ENCODE data around the gene STEAP1B.
A peak's percentile ranks its signal among the peaks of the same experiment; 100 is the strongest.

The STEAP1B gene

DNA sequence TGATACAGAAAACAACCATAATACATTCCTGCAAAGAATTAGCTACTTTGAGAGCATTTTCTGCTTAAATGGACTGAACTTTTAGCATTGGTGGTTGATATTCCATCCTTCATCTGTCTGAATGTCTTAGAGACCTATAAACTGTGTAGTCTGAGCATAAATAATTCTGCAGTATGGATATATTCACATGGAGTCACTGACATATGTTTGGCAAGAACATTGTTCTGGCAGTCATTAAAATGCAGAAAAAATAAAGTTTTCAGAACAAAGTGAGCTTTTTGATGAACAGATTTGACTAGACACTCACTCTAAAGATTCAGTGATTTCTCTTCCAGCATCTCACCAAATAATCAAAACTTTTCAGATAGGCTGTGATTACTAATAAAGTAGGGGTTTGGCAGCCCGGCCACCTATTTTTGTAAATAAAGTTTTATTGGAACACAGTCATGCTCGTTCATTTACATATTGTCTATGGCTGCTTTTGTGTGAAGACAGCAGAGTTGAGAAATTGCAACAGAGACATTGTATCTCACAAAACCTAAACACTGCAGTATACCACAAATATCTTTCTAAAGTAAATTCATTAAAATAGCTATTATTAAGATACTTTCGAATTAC lies 98.9 kb downstream of the STEAP1B start:
- no peak for DNase-seq (ENCODE audit: low read depth in 2 of 2)

DNA sequence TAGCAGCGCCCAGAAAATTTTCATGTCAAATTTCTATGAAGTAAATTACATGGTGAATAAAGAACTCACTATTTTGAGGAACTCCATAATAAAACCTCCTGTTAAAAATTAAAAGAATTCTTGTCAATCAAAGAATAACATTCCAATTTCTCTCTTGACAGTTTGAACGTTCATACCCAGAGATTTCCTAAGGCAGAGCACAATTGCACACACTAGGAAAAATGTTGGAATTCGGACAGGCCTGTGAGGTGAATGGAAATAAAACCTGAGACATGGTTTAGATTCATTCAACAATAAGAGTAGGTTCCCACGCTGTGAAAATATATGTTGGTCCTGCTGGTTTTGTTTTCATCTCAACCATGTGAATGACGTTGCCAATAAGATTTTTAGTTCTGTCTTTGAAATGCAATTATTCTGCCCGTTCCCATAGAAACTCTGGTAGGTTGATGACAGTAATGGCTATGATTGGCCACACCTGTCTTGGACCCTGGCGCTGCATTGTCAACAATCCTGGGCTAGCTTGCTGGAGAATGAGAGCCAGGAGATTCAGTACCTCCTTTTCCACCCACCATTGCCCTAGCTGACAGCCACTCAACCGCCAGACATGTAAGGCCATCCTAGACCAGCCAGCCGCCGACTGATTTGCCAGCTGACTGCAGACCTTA lies 99.7 kb downstream of the STEAP1B start:
- no peak for DNase-seq (ENCODE audit: low read depth in 2 of 2)

DNA sequence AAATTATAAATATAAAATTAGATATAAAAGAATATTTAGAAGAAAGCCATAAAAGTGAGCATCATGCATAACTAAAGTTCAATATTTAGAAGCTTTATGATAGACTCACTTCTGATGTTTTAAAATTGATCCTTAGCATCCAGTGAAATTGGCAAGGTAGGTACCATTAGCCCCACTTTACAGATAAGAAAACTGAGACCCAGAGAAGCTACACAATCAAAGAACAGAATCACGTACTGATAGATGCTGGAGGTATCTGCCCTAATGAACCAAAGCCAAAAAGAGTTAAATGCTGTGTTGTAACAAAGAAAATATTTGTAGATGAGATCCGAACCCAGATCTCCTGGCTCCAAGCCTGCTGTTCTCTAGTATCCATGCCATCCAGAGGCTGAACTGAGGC lies 100.4 kb downstream of the STEAP1B start:
- DNase-seq (ENCODE audit: low read depth in 2 of 2) = no peak

DNA sequence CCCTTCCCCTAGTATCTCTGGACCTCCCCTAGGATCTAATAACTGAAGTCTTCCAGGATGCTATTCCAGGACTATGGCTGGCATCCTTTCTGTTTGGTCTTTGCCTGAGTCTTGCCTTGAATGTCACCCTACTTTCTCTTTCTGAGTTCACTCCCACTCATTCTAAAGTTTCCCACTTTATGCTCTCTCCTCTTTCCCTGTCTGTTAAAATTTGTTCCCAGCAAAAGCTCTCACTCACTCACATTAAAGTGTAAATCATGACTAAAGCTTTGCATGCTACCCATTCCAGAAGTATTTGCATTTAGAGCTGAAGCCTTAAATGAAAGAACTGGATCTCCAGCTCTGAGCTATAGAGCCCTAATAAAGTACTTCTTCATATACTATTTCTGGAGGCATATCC lies 100.9 kb downstream of the STEAP1B start:
- no peak for DNase-seq (ENCODE audit: low read depth in 2 of 2)

DNA sequence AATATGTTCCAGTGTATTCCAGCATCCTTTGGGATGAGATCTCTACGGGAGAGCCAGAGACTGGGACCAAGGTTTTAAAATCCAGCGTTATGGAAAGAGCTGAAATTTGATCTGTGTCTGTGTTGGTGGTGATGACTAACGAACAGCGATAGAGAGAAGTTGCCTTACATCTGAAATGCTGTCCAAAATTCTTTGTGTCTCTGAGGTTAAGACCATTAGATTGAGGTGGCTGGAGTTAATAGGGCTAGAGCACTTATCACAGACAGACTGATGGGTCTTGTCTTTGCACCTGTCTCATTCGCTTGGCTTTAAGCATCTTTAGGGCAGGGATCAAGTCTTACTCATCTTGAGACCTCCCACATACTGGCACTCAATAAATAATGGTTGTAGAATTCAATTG lies 102.0 kb downstream of the STEAP1B start:
- no peak for DNase-seq (ENCODE audit: low read depth in 2 of 2)

DNA sequence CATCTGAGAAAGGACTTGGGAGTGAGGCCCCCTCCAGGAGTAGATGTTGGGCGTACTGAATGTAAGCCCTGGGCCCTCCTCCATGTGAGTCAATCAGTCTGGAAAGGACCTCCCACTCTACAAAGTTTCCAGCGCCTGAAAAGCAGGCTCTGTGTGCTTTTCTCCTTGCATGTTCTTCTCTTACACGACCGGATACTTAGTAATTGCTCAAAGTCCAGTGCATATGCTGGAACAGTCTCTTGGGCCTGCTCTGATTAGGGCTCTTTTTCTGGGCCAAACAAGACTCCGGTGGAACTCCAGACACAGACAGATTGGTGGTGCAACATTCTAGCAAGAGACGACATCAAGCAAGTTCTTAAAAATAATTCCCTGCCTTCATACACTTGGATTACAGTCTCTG lies 104.8 kb downstream of the STEAP1B start:
- no peak for DNase-seq (ENCODE audit: low read depth in 2 of 2)

DNA sequence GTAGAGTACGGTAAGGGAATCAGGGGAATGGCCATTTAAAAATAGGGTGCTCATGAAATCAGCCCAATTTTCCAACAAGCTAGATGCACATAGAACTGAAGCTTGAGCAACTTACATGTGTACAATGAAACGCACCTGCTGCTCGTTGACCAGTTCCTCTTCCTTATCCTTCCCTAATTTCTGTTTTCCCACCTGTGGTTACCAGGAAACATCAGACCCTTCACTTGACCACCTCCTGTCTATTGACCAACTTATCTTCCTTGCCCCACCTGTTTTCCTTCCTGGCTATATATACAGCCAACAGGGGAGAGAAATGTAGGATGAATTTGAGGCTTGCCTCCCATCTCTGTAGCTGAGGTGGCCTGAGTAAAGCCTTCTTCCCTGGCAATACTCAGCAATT lies 105.2 kb downstream of the STEAP1B start:
- DNase-seq (ENCODE audit: low read depth in 2 of 2) = no peak

DNA sequence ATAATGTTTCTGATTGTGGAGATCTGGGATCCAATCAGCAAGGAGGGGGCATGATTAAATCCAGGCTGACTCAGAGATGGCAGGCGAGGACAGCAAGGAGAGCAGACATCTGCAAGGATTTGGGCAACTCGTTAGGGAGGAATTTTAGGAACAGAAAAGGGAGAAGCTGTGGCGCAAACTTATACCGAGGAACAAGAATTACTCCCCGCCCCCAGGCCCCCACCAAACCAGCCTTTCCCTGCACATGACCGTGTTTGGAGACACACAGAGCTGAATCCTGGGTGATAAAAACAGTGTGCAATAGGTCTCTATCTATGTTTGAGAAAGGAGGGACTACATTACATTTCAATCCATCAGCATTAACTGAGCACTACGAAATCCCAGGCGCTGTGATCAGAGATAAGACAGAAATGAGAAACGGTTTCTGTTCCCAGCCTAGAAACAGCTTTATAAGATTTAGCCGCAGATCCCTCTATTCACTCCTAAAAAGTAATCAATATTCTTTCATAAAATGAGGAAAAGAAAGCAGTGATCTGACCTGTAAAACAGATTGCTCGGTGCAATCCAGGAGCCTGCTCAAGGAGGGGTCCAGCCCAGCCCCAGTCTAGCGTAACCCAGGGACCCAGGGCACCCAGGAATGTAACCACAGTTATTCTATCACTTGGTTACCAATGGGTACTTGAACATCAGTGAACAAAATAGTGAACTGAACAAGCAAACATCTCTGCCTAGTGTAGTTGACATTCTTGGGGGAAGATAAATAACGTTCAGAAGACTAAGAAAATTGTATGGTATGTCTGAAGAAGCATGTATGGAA lies 105.9 kb downstream of the STEAP1B start:
- DNase-seq (ENCODE audit: low read depth in 2 of 2) = peak in 1 of 2 experiments; percentile 4

DNA sequence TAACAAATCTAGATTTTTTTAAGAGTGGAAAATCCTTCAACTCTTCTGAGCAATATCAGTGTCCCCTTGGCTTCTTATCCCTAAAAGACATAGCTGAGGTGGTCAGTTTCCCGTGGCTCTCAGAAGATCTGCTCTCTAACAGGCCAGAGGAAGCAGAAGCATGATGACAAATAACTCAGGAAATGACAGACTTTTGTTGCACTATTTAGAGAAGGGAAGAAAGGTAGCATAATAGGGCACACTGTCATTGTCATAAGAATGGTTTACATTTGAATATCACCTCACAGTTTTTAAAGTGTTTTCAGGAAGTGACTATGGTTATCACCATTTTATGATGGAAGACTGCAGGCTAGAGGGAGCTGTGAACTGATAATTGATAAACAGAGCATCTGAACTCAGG lies 109.5 kb downstream of the STEAP1B start:
- DNase-seq (ENCODE audit: low read depth in 2 of 2) = no peak

DNA sequence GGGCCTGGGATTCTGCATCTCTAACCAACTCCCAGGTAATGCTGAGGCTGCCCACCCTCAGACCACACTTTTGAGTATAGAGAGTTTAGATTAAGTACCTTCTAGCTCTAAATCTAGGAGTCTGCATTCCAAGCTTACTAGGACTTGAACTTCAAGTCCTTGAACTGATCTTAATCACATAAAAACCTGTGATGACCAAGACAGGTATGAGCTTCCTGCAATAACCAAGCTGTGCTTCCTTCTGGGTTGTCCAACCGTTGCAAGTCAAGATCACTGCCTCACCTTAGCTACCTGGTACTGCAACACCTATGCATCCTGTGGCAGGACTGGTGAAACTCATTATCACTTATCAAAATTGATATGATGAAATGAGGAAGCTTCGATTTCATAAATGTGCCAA lies 110.1 kb downstream of the STEAP1B start:
- no peak for DNase-seq (ENCODE audit: low read depth in 2 of 2)

DNA sequence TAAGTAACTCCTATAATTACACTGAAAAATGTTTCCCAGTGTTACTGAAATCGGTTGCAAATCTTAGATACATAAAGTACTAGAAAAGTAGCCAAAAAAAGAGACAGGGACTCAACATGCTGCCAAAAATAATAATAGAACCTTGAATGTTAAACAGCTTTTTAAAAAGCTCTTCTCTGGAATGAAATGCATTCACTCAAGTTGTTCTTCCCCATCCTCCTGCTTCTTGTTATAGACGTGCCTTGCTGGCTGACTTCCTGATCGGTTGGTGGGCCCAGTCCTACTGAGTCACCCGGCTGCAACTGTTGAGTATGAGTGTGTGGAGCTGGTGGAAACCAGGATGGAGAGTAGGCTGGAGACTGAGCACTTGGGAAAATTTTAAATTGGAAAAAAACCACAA lies 112.4 kb downstream of the STEAP1B start:
- peak; percentile 16 to 20 for DNase-seq (ENCODE audit: low read depth in 2 of 2)

DNA sequence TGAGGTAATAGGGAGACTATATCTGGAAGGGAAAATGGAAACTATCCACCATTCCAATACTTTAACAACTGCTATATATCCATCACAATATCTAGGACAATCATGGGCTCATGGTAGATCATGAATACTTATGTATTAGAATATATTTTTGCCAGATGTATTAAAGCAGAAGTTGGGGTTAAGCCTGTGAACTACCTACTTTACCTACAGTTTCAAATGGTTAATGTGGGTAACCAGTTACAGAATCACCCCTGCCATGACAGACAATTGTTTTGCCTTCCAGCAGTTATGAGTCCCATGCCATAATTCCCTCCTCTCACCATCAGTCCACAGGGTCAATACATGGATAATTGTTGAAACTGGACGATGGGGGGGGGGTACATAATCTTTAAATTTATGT lies 113.1 kb downstream of the STEAP1B start:
- no peak for DNase-seq (ENCODE audit: low read depth in 2 of 2)

DNA sequence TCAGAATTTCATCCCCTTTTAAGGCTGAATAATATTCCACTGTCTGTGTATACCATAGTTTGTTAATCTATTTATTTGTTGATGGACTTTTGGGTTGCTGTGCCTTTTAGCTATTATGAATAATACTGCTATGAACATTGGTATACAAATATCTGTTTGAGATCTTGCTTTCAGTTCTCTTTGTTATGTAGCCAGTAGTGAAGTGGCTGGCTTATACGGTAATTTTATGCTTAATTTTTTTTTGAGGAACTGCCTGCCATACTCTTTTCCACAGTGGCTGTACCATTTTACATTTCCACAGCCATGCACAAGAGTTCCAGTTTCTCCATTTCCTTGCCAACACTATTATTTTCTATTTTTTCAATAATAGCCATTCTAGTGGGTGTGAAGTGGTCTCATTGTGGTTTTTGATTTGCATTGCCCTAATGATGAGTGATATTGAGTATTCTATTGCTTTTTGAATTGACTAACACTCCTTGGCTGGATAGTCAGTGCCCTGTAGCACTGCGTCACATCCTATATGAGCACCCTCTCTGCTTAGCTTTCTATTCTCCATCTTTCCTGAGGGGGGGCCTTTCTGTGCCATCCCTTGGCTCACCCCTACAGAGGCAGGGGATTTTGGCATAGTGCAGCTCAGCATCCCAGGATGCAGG lies 113.7 kb downstream of the STEAP1B start:
- DNase-seq (ENCODE audit: low read depth in 2 of 2) = no peak

DNA sequence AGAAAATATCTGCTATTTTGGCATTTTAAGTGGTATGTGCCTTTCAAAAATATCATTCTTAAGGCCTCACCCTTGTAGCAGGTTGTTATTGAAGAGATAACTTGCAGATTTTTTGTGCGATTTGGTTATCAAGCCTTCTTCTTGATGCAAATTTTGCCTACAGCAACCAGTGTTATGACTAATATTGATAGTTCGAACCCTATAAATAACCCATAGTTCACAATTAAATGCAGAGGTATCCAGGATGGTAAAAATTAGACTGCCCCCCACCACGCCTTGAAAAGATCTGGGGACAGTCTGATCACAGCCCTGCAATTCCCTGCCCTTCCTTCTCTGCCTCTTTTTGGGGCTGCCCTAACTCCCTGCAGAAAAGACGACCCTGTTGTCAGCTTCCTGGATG lies 114.7 kb downstream of the STEAP1B start:
- no peak for DNase-seq (ENCODE audit: low read depth in 2 of 2)

DNA sequence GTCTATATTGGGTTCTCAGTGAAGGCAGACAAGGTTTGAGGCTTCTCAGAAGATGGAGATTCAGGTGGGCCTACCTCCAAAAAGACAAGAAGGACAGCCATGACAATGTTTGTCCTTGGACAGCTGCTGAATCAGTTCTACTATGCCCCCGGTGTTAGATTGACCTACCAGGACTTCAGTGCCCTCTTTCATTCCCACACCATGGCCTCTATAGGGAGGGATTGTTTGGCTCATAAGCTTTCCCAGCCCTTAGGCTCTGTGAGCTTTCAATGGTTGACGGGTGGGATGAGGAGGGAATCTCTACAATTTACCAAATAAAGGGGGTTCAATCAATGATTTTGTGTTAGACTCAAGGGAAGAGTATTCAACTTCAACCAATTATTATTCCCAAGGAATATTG lies 119.7 kb downstream of the STEAP1B start:
- no peak for DNase-seq (ENCODE audit: low read depth in 2 of 2)

DNA sequence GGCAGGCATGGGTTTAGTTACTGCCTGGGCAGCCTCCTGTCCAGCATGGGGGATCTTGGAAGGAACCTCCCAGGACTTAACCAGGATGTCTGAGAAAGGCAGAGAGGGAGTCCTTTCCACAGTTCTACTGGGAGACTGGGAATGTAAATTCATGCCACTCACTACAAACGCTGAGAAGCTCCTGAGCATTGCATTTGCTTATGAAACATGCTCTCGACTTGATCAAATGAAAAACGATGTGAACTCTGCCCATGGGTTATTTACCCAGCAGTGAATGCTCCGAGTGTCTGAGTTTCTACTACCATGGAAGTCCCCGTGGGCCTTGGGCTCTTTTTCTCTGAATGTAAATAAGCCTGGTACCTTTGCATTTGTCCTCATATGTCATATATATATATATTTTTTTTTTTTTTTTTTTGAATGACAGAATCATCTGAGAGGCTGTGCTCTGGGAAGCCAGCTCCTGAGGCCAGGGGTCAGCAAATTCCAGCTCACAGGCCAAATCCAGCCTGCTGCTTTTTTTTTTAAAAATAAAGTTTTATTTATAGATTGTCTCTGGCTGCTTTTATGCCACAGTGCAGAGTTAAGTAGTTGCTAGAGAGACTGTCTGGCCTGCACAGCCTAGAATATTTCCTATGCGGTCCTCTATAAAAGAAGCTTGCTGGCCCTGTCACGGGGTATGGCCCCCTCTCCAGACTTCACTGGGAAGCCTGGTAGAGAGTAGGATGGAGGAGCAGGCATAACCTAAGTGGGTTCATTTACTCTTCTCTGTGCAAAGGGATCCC lies 121.6 kb downstream of the STEAP1B start:
- no peak for DNase-seq (ENCODE audit: low read depth in 2 of 2)

DNA sequence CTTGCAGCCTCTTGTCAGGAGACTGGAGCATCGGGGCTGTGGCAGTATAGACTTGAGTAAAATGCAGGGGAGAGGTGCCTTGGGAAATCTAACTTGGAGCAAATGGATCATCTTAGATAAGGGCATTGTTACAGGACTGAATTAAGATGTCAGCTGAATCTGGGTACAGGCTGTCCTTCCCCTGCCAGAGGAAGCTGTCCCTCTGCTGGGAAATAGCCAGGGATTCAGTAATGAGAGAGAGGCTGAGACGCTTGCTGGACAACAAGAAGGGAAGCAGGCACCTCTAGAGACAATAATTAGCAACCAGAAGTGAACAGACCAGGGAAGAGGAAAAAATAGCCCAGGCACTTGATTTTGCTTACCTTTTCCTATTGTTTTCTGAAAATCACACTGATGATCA lies 122.3 kb downstream of the STEAP1B start:
- no peak for DNase-seq (ENCODE audit: low read depth in 2 of 2)

DNA sequence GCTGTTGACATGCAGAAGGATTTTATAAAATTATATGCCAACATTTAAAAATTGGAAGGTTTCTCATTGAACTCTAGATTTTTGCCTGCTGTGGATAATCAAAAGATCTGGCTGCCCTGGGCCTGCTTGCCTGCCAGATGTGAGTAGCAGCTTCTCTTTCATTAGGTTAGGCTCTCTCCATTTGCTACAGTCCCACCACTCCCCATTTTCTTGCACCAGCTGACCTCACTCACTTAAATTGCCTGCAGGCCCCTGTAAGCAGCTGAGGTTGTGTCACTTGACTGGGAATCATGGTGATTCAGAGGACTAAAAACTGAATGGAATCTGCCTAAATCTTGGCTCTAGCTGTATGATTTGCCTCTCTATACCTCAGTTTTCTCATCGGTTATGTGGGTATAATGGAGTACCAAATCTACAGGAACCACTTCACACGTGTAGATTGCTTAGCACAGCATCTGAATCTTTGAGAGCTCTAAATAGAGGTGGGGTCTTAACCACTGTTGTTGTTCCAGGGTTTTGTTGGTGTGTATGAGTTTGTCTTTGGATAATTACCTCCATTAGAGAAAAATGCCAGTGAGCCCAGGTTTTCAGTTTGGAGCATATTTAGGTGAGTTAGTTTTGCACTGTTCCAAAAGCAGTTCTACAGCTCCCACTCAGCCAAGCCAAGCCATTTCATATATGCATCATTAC lies 124.5 kb downstream of the STEAP1B start:
- no peak for DNase-seq (ENCODE audit: low read depth in 2 of 2)

DNA sequence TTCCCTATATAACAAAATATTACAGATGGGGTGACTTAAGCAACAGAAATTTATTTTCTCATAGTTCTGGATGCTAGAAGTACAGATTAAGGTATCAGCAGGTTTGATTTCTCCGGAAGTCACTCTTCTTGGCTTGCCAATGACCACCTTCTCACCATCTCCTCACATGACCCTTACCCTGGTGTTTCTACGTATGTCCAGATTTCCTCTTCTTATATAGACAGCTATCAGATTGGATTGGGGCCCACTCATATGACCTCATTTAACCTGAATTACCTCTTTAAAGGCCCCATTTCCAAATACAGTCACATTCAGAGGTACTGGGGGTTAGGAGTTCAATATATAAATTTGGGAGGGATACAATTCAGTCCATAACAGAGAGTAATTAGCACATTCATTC lies 126.1 kb downstream of the STEAP1B start:
- DNase-seq (ENCODE audit: low read depth in 2 of 2) = no peak

DNA sequence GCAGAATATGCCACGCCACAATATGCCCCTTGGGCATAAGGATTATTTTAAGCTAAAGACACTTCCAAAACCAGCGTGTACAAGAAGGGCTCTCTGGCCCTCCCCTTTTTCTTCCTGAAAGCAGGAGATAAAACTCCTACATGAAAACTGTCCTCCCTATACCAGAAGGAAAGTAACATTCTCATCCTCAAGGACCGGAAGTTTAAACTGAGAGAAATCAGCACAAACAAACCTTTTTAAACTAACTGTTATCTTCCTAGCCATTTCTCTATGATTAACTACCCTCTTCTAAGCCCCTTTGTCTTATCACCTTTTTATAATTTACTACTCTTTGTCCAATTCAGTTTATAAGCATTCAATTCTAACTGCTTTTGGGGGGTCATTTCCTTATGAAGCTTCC lies 126.6 kb downstream of the STEAP1B start:
- DNase-seq (ENCODE audit: low read depth in 2 of 2) = no peak

DNA sequence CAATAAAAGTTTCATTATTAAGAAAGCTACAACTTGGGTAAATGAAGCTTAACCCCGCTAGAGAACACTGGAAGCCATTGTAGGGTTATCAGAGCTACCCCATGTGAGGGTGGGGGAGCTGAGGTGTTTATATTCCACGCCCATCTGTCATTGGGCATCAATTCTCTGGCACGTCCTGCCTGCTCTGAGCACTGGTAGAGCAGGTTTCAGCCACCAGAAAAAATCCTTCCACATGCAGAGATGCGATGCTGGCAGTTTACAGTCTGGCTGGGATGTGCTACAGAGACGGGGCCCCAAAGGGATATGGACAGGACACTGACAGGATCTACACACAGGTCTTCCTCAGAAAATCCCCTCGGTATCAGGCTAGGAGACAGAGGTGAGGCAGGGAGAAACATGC lies 127.1 kb downstream of the STEAP1B start:
- no peak for DNase-seq (ENCODE audit: low read depth in 2 of 2)

All from fibroblast of skin of left quadriceps (primary cell).